AG04450 (cell line): ENCODE results near the gene STBD1. TPM values are rescaled to one million over a fixed set of nuclear protein-coding genes. Genes with fewer than 3 reads are reported as not detected.
"Not testable (repeated sequence)": the region's sequence is repeated elsewhere in the genome, so short reads cannot be mapped to it uniquely, and the experiment has no call there.

Experiments used
- CTCF ChIA-PET: fragments of 300-600, 350-600 bp; formaldehyde crosslinking; extraction: SDS; loops from one replicate; lab custom pipeline; 2022; ENCODE audit warnings: antibody characterized with exemption, inconsistent platforms; lab: Charles Lee
- POLR2A ChIA-PET: fragments of 350-600 bp; formaldehyde crosslinking; extraction: SDS; loops from one replicate; lab custom pipeline; 2021; ENCODE audit warnings: antibody characterized with exemption, inconsistent platforms; lab: Yijun Ruan, JAX
- DNase-seq: peaks from one replicate; pipeline ENCODE4 v3.0.0-alpha.2; 2011; ENCODE audit warnings: low read depth, low spot score
- H3K27ac ChIP-seq: one replicate; pipeline ENCODE4 v1.5.1; 2012; ENCODE audit warnings: low read depth, low read length, control low read depth
- H3K27me3 ChIP-seq: one replicate; pipeline ENCODE4 v1.6.0; 2012; ENCODE audit warnings: low read length; ENCODE audit not compliant: control insufficient read depth, insufficient read depth
- H3K4me3 ChIP-seq: 2 replicates; pipeline ENCODE4 v1.5.1; 2011; ENCODE audit warnings: mild to moderate bottlenecking, low read depth, low read length, control low read depth
- H3K9me3 ChIP-seq: 2 replicates; pipeline ENCODE4 v1.5.1; 2012; ENCODE audit warnings: low read length; ENCODE audit not compliant: control insufficient read depth, insufficient read depth
- CTCF ChIP-seq: IDR thresholded peaks from 2 replicates; pipeline ENCODE4 v1.5.1; 2011; ENCODE audit warnings: low read depth, low read length, control low read depth, inconsistent platforms
- polyA plus RNA-seq: library from polyadenylated mRNA; depleted of rRNA; stranded (reverse); fragments of >200 nt; gene quantifications from 2 replicates; pipeline ENCODE4 v1.2.3, GENCODE V29; 2011

STBD1 gene
- polyA plus RNA-seq, 1 experiment = 0.69 TPM

DNA sequence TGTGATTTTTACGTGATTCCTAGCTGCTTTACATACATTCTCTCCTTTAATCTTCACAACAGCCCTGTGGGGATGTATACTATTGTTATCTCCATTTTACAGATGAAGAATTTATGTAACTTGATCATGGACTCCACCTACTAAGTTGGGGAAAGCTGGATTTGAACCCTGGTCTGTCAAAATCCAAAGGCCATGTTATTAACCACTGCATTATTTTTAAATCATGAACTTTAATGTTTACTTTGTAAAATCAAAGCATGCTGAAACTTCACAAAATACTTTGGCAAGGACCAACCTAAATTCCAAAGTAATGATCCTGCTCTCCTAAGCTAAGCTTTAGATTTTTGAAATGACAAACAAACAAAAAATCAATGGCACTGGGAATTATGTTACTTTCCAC, 28.9 kb upstream of the STBD1 start:
- CTCF ChIA-PET = interaction anchor here (2.7 kb wide), 1 partner anchor 98 kb away, joined by 15 read pairs; no protein-coding TSS in a partner anchor
- H3K27me3 ChIP-seq = peaks cover 8% of the 10 kb centered on the region
- POLR2A ChIA-PET = no interaction called here
- no peak for TF ChIP-seq CTCF
- H3K9me3 ChIP-seq = no peaks in the 10 kb centered on the region
- no peak overlapping the region for H3K4me3 ChIP-seq
- no peak for DNase-seq
- H3K27ac ChIP-seq = no peak overlapping the region

- CTCF ChIA-PET = interaction anchor here (0.8 to 2.7 kb wide), 2 partner anchors 99 to 153 kb away, joined by 3 to 15 read pairs; no protein-coding TSS in a partner anchor
- no peak for DNase-seq
- H3K27ac ChIP-seq = no peak overlapping the region
- peaks cover 6% of the 10 kb centered on the region for H3K27me3 ChIP-seq
- H3K4me3 ChIP-seq = no peak overlapping the region
- TF ChIP-seq CTCF = no peak
- H3K9me3 ChIP-seq = no peaks in the 10 kb centered on the region
- POLR2A ChIA-PET = no interaction called here
Measured at GRCh38 chr4:76278583-76278982, 27.9 kb upstream of the STBD1 start.

GRCh38 chr4:76279462-76279861, 27.1 kb upstream of the STBD1 start:
- Histone ChIP-seq H3K4me3 (no peak overlapping the region), H3K9me3 (no peaks in the 10 kb centered on the region), H3K27me3 (peaks cover 6% of the 10 kb centered on the region), H3K27ac (no peak overlapping the region)
- POLR2A ChIA-PET = no interaction called here
- TF ChIP-seq CTCF = no peak
- CTCF ChIA-PET = interaction anchor here (2.7 kb wide), 1 partner anchor 99 kb away, joined by 15 read pairs; no protein-coding TSS in a partner anchor
- no peak for DNase-seq

- H3K9me3 ChIP-seq = no peaks in the 10 kb centered on the region
- POLR2A ChIA-PET = no interaction called here
- no peak overlapping the region for H3K4me3 ChIP-seq
- no peak overlapping the region for H3K27ac ChIP-seq
- no peak for DNase-seq
- CTCF ChIA-PET = interaction anchor here (1.0 to 1.2 kb wide), 2 partner anchors 97 to 101 kb away, joined by 3 to 4 read pairs; no protein-coding TSS in a partner anchor
- no peak for TF ChIP-seq CTCF
- H3K27me3 ChIP-seq = peaks cover 6% of the 10 kb centered on the region
Measured at GRCh38 chr4:76280488-76281441, 25.8 kb upstream of the STBD1 start.

- H3K9me3 ChIP-seq, H3K4me3 ChIP-seq, DNase-seq, H3K27ac ChIP-seq, POLR2A ChIA-PET, H3K27me3 ChIP-seq: not testable (repeated sequence)
- CTCF ChIA-PET = interaction anchor here (1.0 to 1.2 kb wide), 2 partner anchors 96 to 102 kb away, joined by 3 to 4 read pairs; no protein-coding TSS in a partner anchor
Measured at GRCh38 chr4:76281594-76281993, 24.9 kb upstream of the STBD1 start.
